ENCODE data around the gene NDUFS8. TPM values are rescaled to one million over a fixed set of nuclear protein-coding genes. Genes with fewer than 3 reads are reported as not detected.

Gene NDUFS8
- total and polyA plus RNA-seq, 2 of the 13 experiments (the other 11 are each of a cell fraction or from before 2014, with no cell fraction given), result 96.7 to 158 TPM

DNA sequence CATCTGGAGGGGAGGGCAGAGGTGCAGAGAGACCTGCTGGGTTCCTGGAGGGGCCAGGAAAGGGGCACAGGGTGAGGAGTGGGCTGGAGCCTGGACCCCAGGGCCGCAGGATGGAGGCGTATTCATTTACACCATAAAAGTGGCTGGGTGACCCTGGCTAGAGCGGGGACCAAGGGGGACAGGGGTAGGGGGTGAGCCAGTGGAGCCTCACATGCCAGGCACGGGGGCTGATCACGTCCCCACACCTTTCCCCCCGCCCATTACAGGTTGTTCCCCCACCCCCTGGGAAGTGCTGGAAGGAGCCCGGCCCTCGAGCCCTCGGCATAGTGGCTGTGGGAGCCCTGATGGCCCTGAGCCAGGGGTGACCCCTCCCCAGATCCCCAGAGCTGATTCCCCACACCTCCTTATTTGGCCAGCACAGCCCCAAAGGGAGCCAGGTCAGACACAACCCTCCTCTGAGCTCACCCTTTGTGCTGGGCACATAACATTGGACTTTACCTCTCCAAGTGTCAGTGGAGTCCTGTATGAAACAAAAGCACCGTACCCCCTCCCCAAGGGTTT is 9.1 kb downstream of the NDUFS8 start (continued):
- TF ChIP-seq NONO (IDR thresholded peaks at IDR 0.05), result no peak
- TF ChIP-seq NONO (CRISPR knock-in tag; conservative IDR thresholded peaks at IDR 0.05), result no peak
- peak; percentile 89 for TF ChIP-seq SRF (IDR thresholded peaks at IDR 0.05; ENCODE audit: low read depth, low read length)
- no peak for TF ChIP-seq HNRNPH1 (optimal IDR thresholded peaks at IDR 0.05; ENCODE audit: low read depth, low read length)
- no peak for TF ChIP-seq CENPBD1 (CRISPR knock-in tag; IDR thresholded peaks at IDR 0.05; ENCODE audit: borderline replicate concordance, low read depth)
- no peak for TF ChIP-seq SSRP1 (CRISPR knock-in tag; IDR thresholded peaks at IDR 0.05)
- TF ChIP-seq, protein P1, sequence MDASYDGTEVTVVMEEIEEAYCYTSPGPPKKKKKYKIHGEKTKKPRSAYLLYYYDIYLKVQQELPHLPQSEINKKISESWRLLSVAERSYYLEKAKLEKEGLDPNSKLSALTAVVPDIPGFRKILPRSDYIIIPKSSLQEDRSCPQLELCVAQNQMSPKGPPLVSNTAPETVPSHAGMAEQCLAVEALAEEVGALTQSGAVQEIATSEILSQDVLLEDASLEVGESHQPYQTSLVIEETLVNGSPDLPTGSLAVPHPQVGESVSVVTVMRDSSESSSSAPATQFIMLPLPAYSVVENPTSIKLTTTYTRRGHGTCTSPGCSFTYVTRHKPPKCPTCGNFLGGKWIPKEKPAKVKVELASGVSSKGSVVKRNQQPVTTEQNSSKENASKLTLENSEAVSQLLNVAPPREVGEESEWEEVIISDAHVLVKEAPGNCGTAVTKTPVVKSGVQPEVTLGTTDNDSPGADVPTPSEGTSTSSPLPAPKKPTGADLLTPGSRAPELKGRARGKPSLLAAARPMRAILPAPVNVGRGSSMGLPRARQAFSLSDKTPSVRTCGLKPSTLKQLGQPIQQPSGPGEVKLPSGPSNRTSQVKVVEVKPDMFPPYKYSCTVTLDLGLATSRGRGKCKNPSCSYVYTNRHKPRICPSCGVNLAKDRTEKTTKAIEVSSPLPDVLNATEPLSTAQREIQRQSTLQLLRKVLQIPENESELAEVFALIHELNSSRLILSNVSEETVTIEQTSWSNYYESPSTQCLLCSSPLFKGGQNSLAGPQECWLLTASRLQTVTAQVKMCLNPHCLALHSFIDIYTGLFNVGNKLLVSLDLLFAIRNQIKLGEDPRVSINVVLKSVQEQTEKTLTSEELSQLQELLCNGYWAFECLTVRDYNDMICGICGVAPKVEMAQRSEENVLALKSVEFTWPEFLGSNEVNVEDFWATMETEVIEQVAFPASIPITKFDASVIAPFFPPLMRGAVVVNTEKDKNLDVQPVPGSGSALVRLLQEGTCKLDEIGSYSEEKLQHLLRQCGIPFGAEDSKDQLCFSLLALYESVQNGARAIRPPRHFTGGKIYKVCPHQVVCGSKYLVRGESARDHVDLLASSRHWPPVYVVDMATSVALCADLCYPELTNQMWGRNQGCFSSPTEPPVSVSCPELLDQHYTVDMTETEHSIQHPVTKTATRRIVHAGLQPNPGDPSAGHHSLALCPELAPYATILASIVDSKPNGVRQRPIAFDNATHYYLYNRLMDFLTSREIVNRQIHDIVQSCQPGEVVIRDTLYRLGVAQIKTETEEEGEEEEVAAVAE (CRISPR knock-in tag; IDR thresholded peaks at IDR 0.05; ENCODE audit: borderline replicate concordance), result no peak
- no peak for TF ChIP-seq HDAC1 (CRISPR knock-in tag; IDR thresholded peaks at IDR 0.05)
- no peak for TF ChIP-seq ZBTB1 (CRISPR knock-in tag; IDR thresholded peaks at IDR 0.05; ENCODE audit: borderline replicate concordance)
- TF ChIP-seq ZBTB8A (CRISPR knock-in tag; IDR thresholded peaks at IDR 0.05; ENCODE audit: borderline replicate concordance, low read depth), result no peak
- no peak for TF ChIP-seq JUND (CRISPR knock-in tag; IDR thresholded peaks at IDR 0.05)
- TF ChIP-seq KDM1A (CRISPR knock-in tag; IDR thresholded peaks at IDR 0.05), result no peak
- TF ChIP-seq MAX (IDR thresholded peaks at IDR 0.05), result no peak
- no peak for TF ChIP-seq DR1 (CRISPR knock-in tag; IDR thresholded peaks at IDR 0.05)
- TF ChIP-seq ZNF24 (IDR thresholded peaks at IDR 0.05), result no peak
- no peak for TF ChIP-seq NCOA5 (CRISPR knock-in tag; IDR thresholded peaks at IDR 0.05)
- TF ChIP-seq, protein P2, sequence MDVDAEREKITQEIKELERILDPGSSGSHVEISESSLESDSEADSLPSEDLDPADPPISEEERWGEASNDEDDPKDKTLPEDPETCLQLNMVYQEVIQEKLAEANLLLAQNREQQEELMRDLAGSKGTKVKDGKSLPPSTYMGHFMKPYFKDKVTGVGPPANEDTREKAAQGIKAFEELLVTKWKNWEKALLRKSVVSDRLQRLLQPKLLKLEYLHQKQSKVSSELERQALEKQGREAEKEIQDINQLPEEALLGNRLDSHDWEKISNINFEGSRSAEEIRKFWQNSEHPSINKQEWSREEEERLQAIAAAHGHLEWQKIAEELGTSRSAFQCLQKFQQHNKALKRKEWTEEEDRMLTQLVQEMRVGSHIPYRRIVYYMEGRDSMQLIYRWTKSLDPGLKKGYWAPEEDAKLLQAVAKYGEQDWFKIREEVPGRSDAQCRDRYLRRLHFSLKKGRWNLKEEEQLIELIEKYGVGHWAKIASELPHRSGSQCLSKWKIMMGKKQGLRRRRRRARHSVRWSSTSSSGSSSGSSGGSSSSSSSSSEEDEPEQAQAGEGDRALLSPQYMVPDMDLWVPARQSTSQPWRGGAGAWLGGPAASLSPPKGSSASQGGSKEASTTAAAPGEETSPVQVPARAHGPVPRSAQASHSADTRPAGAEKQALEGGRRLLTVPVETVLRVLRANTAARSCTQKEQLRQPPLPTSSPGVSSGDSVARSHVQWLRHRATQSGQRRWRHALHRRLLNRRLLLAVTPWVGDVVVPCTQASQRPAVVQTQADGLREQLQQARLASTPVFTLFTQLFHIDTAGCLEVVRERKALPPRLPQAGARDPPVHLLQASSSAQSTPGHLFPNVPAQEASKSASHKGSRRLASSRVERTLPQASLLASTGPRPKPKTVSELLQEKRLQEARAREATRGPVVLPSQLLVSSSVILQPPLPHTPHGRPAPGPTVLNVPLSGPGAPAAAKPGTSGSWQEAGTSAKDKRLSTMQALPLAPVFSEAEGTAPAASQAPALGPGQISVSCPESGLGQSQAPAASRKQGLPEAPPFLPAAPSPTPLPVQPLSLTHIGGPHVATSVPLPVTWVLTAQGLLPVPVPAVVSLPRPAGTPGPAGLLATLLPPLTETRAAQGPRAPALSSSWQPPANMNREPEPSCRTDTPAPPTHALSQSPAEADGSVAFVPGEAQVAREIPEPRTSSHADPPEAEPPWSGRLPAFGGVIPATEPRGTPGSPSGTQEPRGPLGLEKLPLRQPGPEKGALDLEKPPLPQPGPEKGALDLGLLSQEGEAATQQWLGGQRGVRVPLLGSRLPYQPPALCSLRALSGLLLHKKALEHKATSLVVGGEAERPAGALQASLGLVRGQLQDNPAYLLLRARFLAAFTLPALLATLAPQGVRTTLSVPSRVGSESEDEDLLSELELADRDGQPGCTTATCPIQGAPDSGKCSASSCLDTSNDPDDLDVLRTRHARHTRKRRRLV (CRISPR knock-in tag; IDR thresholded peaks at IDR 0.05), result no peak
- TF ChIP-seq AHR (CRISPR knock-in tag; IDR thresholded peaks at IDR 0.05), result no peak
- TF ChIP-seq NCOR1 (IDR thresholded peaks at IDR 0.05; ENCODE audit: borderline replicate concordance, low read length), result 0 out of 2 replicates have a peak, but pooled peaks have one; percentile 27
- TF ChIP-seq ZNF513 (CRISPR knock-in tag; conservative IDR thresholded peaks at IDR 0.05), result no peak
